ENCODE results near the gene RANBP3. TPM values are rescaled to one million over a fixed set of nuclear protein-coding genes. Genes with fewer than 3 reads are reported as not detected.

The RANBP3 gene
- total and polyA plus RNA-seq, 2 of the 8 experiments (the other 6 are each of a cell fraction or from before 2014, with no cell fraction given), result 95.4 to 122 TPM

GRCh38 chr19:5913739-5914357, 64.1 kb downstream of the RANBP3 start, which contains the start of gene CAPS:
CAPS (plus strand) TSS chr19:5914254; CDS start chr19:5914407, 153 bp downstream.
- FAIRE-seq (no peak), DNase-seq (ENCODE audit: low read depth in 1 of 2, low spot score in 2 of 2) (no peak)
- H2BK5ac ChIP-seq (ENCODE audit: low read depth, low read length), result no peak within 1 kb of the TSS
- H4K91ac ChIP-seq (replicated peaks; ENCODE audit: insufficient read length, low read length), result no peak within 1 kb of the TSS
- WGBS, 2 experiments (ENCODE audit: extremely low coverage in 1 of 2, insufficient coverage in 1 of 2, insufficient read length in 1 of 2, insufficient replicate concordance in 2 of 2, low coverage in 1 of 2, low lambda C conversion rate in 2 of 2, missing lambda C conversion rate in 1 of 2), result 89% methylated on average over 10 of the region's 10 CpGs; no CpG with 5 or more reads in 1 of the 2 experiments
- ChIA-PET POLR2A (ENCODE audit: partially characterized antibody) (interaction anchor here (0.9 to 1.9 kb wide), 2 partner anchors 10 to 16 kb away, joined by 3 to 14 read pairs; partner anchors contain the start of genes NDUFA11 and VMAC), CTCF (ENCODE audit: partially characterized antibody) (interaction anchor here (0.6 to 0.9 kb wide), 2 partner anchors 83 to 110 kb away, joined by 3 read pairs; no protein-coding TSS in a partner anchor)
- no peak within 1 kb of the TSS for H4K8ac ChIP-seq (ENCODE audit: extremely low read depth, insufficient read depth, low read length)
- H2BK15ac ChIP-seq (ENCODE audit: low read length), result no peak within 1 kb of the TSS
- H3K27me3 ChIP-seq (replicated peaks in 1 of 4; ENCODE audit: control insufficient read depth in 3 of 4, extremely low read depth in 1 of 4, insufficient read depth in 3 of 4, low read length in 3 of 4), result no peaks in the 10 kb centered on the region
- no peak within 1 kb of the TSS for H3K18ac ChIP-seq (ENCODE audit: extremely low read depth, low read length)
- H4K5ac ChIP-seq (ENCODE audit: insufficient read length, low read depth, low read length), result no peak within 1 kb of the TSS
- H3K23ac ChIP-seq (ENCODE audit: insufficient read length), result no peak within 1 kb of the TSS
- H2BK20ac ChIP-seq (ENCODE audit: low read length), result no peak within 1 kb of the TSS
- H2AK5ac ChIP-seq (ENCODE audit: low read depth, low read length), result no peak within 1 kb of the TSS
- H3K79me1 ChIP-seq (ENCODE audit: low read depth, low read length), result no peaks in the 10 kb centered on the region
- no peak within 1 kb of the TSS for H2AFZ ChIP-seq (ENCODE audit: low read length)
- no peak within 1 kb of the TSS for H3K27ac ChIP-seq (ENCODE audit: low read depth, low read length)
- H2BK120ac ChIP-seq (replicated peaks; ENCODE audit: low read depth, low read length), result no peak within 1 kb of the TSS
- no peak within 1 kb of the TSS for H2BK12ac ChIP-seq (ENCODE audit: low read depth, low read length)
- H3K9ac ChIP-seq (replicated peaks in 1 of 4; ENCODE audit: extremely low read depth in 1 of 4, low read depth in 3 of 4, low read length in 3 of 4), result no peak within 1 kb of the TSS
- H3K23me2 ChIP-seq (ENCODE audit: low read depth, low read length), result no peaks in the 10 kb centered on the region
- no peak within 1 kb of the TSS for H3K14ac ChIP-seq (ENCODE audit: insufficient read length)
- no peaks in the 10 kb centered on the region for H3K9me3 ChIP-seq (ENCODE audit: insufficient read depth in 2 of 2, low read depth in 1 of 2, low read length in 1 of 2)
- H3K56ac ChIP-seq (replicated peaks; ENCODE audit: insufficient read length, low read depth, low read length), result no peak within 1 kb of the TSS
- peaks cover 3 to 21% (median 14%) of the 10 kb centered on the region in 4 experiments; a peak in 7 of 8 replicates for H3K36me3 ChIP-seq (ENCODE audit: control insufficient read depth in 2 of 4, insufficient read depth in 4 of 4, low read length in 3 of 4)
- no peak within 1 kb of the TSS for H3K4me2 ChIP-seq (ENCODE audit: insufficient read depth in 1 of 2, low read depth in 2 of 2, low read length in 2 of 2)
- no peak within 1 kb of the TSS for H3K4me3 ChIP-seq (ENCODE audit: extremely low read depth in 1 of 4, insufficient read depth in 2 of 4, low read depth in 3 of 4, low read length in 4 of 4)
- no peaks in the 10 kb centered on the region for H3K4me1 ChIP-seq (replicated peaks in 1 of 4; ENCODE audit: control insufficient read depth in 3 of 4, insufficient read depth in 4 of 4, low read length in 3 of 4)
- H3K79me2 ChIP-seq (ENCODE audit: control insufficient read depth in 1 of 2, insufficient read depth in 2 of 2, low read length in 2 of 2), result no peaks in the 10 kb centered on the region
- H4K20me1 ChIP-seq (replicated peaks in 1 of 2; ENCODE audit: control insufficient read depth in 1 of 2, insufficient read depth in 2 of 2, low read length in 2 of 2), result peaks cover 3 to 6% of the 10 kb centered on the region in 2 experiments
- no peak within 1 kb of the TSS for H3K4ac ChIP-seq (replicated peaks; ENCODE audit: insufficient read length, low read depth, low read length)
- no peak for TF ChIP-seq BCL11A (IDR thresholded peaks at IDR 0.05; ENCODE audit: low read depth in 2 of 2, low read length in 2 of 2)
- no peak for TF ChIP-seq NANOG (IDR thresholded peaks at IDR 0.05; ENCODE audit: insufficient read depth, low read depth, low read length, poor library complexity, severe bottlenecking)
- no peak for TF ChIP-seq KDM1A (IDR thresholded peaks at IDR 0.05; ENCODE audit: borderline replicate concordance, low read length)
- no peak for TF ChIP-seq CHD1 (IDR thresholded peaks at IDR 0.05; ENCODE audit: low read depth, low read length)
- no peak for TF ChIP-seq TAF1 (IDR thresholded peaks at IDR 0.05; ENCODE audit: low read depth, low read length)
- TF ChIP-seq ZNF274 (IDR thresholded peaks at IDR 0.05; ENCODE audit: borderline replicate concordance, extremely low read depth, low read length), result no peak
- TF ChIP-seq SP4 (IDR thresholded peaks at IDR 0.05; ENCODE audit: low read length), result no peak
- no peak for TF ChIP-seq POLR2A (IDR thresholded peaks at IDR 0.05; ENCODE audit: control extremely low read depth in 1 of 2, low read depth in 2 of 2, low read length in 2 of 2)
- TF ChIP-seq TBP (IDR thresholded peaks at IDR 0.05; ENCODE audit: low read depth, low read length), result no peak
- TF ChIP-seq ASH2L (IDR thresholded peaks at IDR 0.05; ENCODE audit: low read length), result no peak
- no peak for TF ChIP-seq NRF1 (IDR thresholded peaks at IDR 0.05; ENCODE audit: low read depth, low read length)
- TF ChIP-seq CEBPB (IDR thresholded peaks at IDR 0.05; ENCODE audit: low read depth, low read length), result no peak
- no peak for TF ChIP-seq JUN (IDR thresholded peaks at IDR 0.05; ENCODE audit: low read depth, low read length)
- TF ChIP-seq TCF12 (IDR thresholded peaks at IDR 0.05; ENCODE audit: low read depth, low read length), result no peak
- no peak for TF ChIP-seq POU5F1 (IDR thresholded peaks at IDR 0.05; ENCODE audit: low read depth, low read length)

Measured in H1 (cell line).